ENCODE data around the gene LDLRAD4. TPM values are rescaled to one million over a fixed set of nuclear protein-coding genes. Genes with fewer than 3 reads are reported as not detected.

Gene LDLRAD4
- total RNA-seq, 6 donors from 2014 or later: 19.5 to 26.6 (median 24.4) TPM

DNA sequence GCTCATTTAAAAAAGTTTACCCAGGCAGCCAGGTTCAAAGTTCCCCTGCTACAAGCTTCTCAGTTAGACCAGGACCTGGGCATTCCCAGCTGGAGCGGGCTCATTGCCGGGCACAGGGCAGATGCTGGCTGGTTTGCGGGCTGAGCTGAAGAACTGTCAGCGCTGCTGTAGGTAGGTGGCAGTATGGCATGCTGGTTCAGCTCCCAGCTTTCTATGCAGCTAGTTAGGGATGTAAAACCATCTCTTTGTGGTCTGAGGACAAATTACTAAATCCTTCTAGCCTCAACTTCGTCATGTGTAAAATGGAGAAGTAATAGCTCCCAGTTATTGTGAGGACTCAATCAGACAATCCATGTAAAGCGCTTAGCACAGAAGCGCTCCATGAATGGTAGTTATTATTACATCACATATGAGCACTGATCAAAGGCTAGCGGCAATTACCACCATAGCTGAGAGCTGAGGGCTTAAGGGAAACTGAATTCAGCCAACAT is 2.4 kb upstream of the LDLRAD4 start:
- no peak overlapping the region for H3K4me3 ChIP-seq
- TF ChIP-seq EP300 (IDR thresholded peaks at IDR 0.05) (no peak), POLR2A (IDR thresholded peaks at IDR 0.05) (peak in 1 of 4 donors; percentile 61), POLR2AphosphoS5 (IDR thresholded peaks at IDR 0.05) (no peak)
- TF ChIP-seq, protein P1, sequence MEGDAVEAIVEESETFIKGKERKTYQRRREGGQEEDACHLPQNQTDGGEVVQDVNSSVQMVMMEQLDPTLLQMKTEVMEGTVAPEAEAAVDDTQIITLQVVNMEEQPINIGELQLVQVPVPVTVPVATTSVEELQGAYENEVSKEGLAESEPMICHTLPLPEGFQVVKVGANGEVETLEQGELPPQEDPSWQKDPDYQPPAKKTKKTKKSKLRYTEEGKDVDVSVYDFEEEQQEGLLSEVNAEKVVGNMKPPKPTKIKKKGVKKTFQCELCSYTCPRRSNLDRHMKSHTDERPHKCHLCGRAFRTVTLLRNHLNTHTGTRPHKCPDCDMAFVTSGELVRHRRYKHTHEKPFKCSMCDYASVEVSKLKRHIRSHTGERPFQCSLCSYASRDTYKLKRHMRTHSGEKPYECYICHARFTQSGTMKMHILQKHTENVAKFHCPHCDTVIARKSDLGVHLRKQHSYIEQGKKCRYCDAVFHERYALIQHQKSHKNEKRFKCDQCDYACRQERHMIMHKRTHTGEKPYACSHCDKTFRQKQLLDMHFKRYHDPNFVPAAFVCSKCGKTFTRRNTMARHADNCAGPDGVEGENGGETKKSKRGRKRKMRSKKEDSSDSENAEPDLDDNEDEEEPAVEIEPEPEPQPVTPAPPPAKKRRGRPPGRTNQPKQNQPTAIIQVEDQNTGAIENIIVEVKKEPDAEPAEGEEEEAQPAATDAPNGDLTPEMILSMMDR (IDR thresholded peaks at IDR 0.05): peak; percentile 48 to 78 (median 66)
- H3K27me3 ChIP-seq: peaks cover 0 to 16% (median 0%) of the 10 kb centered on the region in 4 donors
- 15 to 17% methylated on average over 8 of the region's 8 CpGs for WGBS, 2 donors
- ATAC-seq (ENCODE audit: low FRiP score in 2 of 2): peak; percentile 70 to 74
- no peaks in the 10 kb centered on the region for H3K36me3 ChIP-seq
- peaks cover 28 to 46% (median 33%) of the 10 kb centered on the region in 4 donors for H3K4me1 ChIP-seq
- peak in 1 of 2 donors; percentile 66 for DNase-seq
- no peaks in the 10 kb centered on the region for H3K9me3 ChIP-seq
- H3K27ac ChIP-seq: peak overlapping the region in 1 of 4 donors; percentile 78

DNA sequence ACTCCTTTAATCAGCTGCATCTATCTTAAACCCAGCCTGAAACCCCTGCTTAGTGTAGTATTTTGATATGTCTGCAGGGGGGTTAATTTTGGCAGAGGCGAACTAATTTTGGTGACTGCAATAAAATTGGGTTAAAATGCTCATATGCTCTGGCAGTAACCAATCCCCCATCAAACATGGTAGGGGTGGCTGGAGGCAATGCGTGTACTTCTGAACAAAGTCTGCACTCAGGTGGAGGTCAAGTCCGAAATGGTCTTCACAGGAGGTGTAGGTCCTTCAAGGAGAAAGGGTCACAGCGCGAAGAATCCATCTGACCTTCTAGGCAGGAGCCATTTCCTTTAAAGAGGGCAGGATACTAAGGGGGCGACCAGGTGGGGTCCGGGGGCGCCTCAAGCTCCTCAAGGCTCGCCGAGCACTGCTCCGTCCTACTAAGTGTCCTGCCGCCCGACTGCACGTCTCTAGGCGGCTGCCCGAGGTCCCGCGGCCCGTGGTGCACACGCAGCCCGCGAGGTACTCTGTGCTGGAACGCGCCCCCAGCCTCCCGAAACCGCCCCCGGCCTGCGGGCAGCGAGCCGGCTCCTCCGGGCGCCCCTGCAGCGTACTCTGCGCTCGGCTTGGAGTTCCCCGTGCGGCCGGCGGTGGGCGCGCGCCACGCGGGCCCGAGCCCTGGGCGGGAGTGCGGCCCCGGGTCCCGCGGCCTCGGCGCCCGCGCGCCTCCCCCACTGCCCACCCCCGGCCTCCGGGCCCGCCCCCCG is 1.7 kb upstream of the LDLRAD4 start:
- Histone ChIP-seq H3K4me1 (peaks cover 36 to 54% (median 40%) of the 10 kb centered on the region in 4 donors), H3K9me3 (no peaks in the 10 kb centered on the region), H3K27me3 (peaks cover 0 to 16% (median 0%) of the 10 kb centered on the region in 4 donors), H3K36me3 (no peaks in the 10 kb centered on the region), H3K27ac (peak overlapping the region in 2 of 4 donors; percentile 72 to 78), H3K4me3 (peak overlapping the region in 3 of 4 donors; percentile 60 to 77 (median 72))
- ATAC-seq (ENCODE audit: low FRiP score in 2 of 2): peak in 1 of 2 donors; percentile 71
- peak in 1 of 2 donors; percentile 93 for DNase-seq
- 8 to 27% methylated on average over 5 to 18 of the region's 59 CpGs for WGBS, 2 donors
- TF ChIP-seq, protein P1 (IDR thresholded peaks at IDR 0.05): peak; percentile 36 to 61 (median 54)
- no peak for TF ChIP-seq POLR2A (IDR thresholded peaks at IDR 0.05)

DNA sequence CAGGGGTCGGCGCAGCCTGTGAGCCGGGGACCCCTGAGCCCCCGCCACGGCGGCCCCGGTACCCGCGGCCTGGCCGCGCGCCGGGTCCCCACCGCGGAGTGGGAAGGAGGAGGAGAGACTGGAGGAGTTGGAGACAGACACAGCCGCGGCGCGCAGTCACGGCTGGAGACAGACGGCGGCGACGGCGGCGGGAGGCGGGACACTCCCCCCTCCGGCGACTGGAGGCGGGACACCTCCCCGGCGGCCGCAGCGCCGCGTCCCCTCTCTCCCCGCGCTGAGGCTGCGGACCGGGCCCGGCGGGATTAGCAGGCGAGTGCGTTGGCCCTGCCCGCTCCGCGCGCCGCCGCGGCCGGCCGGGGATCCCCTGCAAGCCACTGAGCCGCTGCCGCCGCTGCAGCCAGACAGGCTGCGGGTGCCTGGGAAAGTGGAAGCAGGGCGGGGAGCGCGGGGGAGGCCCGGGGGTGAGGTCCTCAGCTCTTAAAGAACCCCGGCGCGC is 1.0 kb upstream of the LDLRAD4 start:
- Histone ChIP-seq H3K27me3 (peaks cover 0 to 16% (median 0%) of the 10 kb centered on the region in 4 donors), H3K36me3 (no peaks in the 10 kb centered on the region), H3K4me3 (peak overlapping the region; percentile 39 to 77 (median 66)), H3K27ac (peak overlapping the region; percentile 71 to 81 (median 75)), H3K9me3 (no peaks in the 10 kb centered on the region), H3K4me1 (peaks cover 42 to 60% (median 47%) of the 10 kb centered on the region in 4 donors)
- TF ChIP-seq POLR2A (IDR thresholded peaks at IDR 0.05) (peak in 1 of 4 donors; percentile 44), EP300 (IDR thresholded peaks at IDR 0.05) (no peak)
- peak; percentile 36 to 92 for DNase-seq
- peak in 1 of 2 donors; percentile 58 for ATAC-seq (ENCODE audit: low FRiP score in 2 of 2)
- 0% methylated on average over 10 of the region's 64 CpGs; no CpG with 5 or more reads in 1 of the 2 donors for WGBS, 2 donors

DNA sequence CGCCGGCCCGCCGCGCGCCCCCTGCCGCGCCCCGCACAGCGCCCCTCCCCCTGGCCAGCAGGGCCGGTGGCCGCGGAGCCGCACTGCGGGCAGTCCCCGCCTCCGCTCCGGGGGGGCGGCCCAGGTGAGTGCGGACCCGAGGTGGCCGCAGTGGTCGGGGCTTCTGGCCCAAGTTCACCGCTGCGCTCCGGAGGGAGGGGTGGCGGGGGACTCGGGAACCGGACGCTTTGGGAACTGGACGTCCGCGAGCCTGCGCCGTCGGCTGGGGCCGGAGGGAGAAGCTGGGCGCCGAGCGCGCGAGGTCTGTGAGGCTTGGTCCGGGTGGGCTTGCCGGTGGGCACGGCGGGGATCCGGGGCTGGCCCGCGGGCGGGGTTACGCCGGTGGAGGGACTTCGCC is 591 bp upstream of the LDLRAD4 start:
- H3K27ac ChIP-seq: peak overlapping the region; percentile 71 to 81 (median 75)
- peak in 1 of 2 donors; percentile 91 for DNase-seq
- no peaks in the 10 kb centered on the region for H3K9me3 ChIP-seq
- H3K4me1 ChIP-seq: peaks cover 47 to 65% (median 51%) of the 10 kb centered on the region in 4 donors
- WGBS, 2 donors: 0% methylated on average over 6 of the region's 53 CpGs; no CpG with 5 or more reads in 1 of the 2 donors
- no peak for ATAC-seq (ENCODE audit: low FRiP score in 2 of 2)
- peaks cover 0 to 16% (median 0%) of the 10 kb centered on the region in 4 donors for H3K27me3 ChIP-seq
- H3K36me3 ChIP-seq: no peaks in the 10 kb centered on the region
- TF ChIP-seq EP300 (IDR thresholded peaks at IDR 0.05): no peak
- TF ChIP-seq, protein P1 (IDR thresholded peaks at IDR 0.05): no peak
- TF ChIP-seq POLR2AphosphoS5 (IDR thresholded peaks at IDR 0.05): no peak
- TF ChIP-seq POLR2A (IDR thresholded peaks at IDR 0.05): no peak
- peak overlapping the region; percentile 51 to 77 (median 66) for H3K4me3 ChIP-seq

DNA sequence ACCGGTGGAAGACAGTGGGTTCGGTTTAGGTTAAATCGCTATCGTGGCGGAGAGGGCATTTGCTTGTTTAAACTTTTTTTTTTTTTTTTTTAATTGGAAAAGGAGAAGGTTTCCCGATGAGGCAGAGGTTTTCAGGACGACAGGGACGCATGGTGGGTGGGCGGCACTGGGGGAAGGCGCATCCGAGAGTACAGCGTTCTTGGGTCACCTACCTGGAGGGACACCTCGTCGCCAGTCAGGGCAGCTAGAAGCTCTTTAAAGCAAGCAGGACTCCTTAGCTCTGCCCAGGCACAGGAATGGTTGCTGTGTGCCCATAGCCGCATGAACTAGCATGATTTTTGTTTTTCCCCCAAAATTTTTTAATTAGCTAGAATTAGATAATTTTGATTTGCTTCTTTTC is 437 bp downstream of the LDLRAD4 start:
- Histone ChIP-seq H3K9me3 (no peaks in the 10 kb centered on the region), H3K27me3 (peaks cover 0 to 16% (median 0%) of the 10 kb centered on the region in 4 donors), H3K4me3 (peak overlapping the region in 3 of 4 donors; percentile 60 to 77 (median 72)), H3K36me3 (no peaks in the 10 kb centered on the region), H3K27ac (peak overlapping the region; percentile 71 to 81 (median 75)), H3K4me1 (peaks cover 57 to 75% (median 61%) of the 10 kb centered on the region in 4 donors)
- 24 to 30% methylated on average over 13 to 15 of the region's 15 CpGs for WGBS, 2 donors
- no peak for DNase-seq
- TF ChIP-seq, protein P1 (IDR thresholded peaks at IDR 0.05): no peak
- TF ChIP-seq EP300 (IDR thresholded peaks at IDR 0.05) (no peak), POLR2AphosphoS5 (IDR thresholded peaks at IDR 0.05) (no peak), POLR2A (IDR thresholded peaks at IDR 0.05) (no peak)
- no peak for ATAC-seq (ENCODE audit: low FRiP score in 2 of 2)

All from upper lobe of left lung (tissue), 6 donors.